ENCODE results near the gene ITGB3. TPM values are rescaled to one million over a fixed set of nuclear protein-coding genes. Genes with fewer than 3 reads are reported as not detected.
"Not testable (repeated sequence)": the region's sequence is repeated elsewhere in the genome, so short reads cannot be mapped to it uniquely, and the experiment has no call there.

Gene ITGB3
- total RNA-seq, 2 experiments from 2014 or later = not detected

DNA sequence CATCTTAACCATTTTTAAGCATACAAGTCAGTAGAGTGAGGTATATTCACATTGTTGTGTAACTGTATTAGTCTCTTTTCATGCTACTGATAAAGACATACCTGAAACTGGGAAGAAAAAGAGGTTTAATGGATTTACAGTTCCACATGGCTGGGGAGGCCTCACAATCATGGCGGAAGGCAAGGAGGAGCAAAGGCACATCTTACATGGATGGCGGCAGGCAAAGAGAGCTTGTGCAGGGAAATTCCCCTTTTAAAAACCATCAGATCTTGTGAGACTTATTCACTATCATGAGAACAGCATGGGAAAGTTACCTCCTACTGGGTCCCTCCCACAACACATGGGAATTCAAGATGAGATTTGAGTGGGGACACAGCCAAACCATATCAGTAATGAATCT is 29.6 kb upstream of the ITGB3 start:
- DNase-seq; H3K27ac Mint-ChIP-seq; H3K4me3 Mint-ChIP-seq; POLR2A ChIA-PET; H3K36me3 Mint-ChIP-seq; CTCF ChIA-PET; H3K9me3 Mint-ChIP-seq; intact Hi-C loops (cut with micrococcal nuclease); H3K27me3 Mint-ChIP-seq: not testable (repeated sequence)
- H3K4me1 Mint-ChIP-seq (ENCODE audit: low read depth) = peaks cover 16% of the 10 kb centered on the region

DNA sequence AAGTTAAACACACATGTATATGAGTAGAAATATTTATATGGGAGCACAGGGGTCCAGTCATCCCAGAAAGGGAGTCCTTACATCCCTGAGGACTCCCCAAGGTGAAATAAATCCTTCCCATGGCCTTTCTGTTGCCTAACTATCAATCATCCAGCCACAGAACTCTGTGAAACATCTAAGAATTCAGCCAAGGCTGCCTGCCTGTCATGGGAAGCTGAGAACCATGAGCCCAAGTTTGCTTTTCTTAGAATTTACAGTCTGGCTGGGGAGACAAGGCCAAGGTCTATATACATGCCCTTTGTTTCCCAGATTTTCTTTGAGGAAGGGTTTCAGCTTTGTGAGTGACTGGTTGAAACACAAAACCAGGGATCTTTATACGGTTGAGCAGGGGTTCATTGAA is 28.7 kb upstream of the ITGB3 start:
- peaks cover 7% of the 10 kb centered on the region for H3K9me3 Mint-ChIP-seq
- H3K27ac Mint-ChIP-seq = no peak overlapping the region
- intact Hi-C loops (cut with micrococcal nuclease) = no loop called here
- CTCF ChIA-PET = interaction anchor here (2.1 kb wide), 1 partner anchor 91 kb away, joined by 9 read pairs; no protein-coding TSS in a partner anchor
- H3K4me1 Mint-ChIP-seq (ENCODE audit: low read depth) = peaks cover 16% of the 10 kb centered on the region
- no peak for DNase-seq
- H3K27me3 Mint-ChIP-seq = no peaks in the 10 kb centered on the region
- no peaks in the 10 kb centered on the region for H3K36me3 Mint-ChIP-seq
- no peak overlapping the region for H3K4me3 Mint-ChIP-seq
- POLR2A ChIA-PET = no interaction called here

DNA sequence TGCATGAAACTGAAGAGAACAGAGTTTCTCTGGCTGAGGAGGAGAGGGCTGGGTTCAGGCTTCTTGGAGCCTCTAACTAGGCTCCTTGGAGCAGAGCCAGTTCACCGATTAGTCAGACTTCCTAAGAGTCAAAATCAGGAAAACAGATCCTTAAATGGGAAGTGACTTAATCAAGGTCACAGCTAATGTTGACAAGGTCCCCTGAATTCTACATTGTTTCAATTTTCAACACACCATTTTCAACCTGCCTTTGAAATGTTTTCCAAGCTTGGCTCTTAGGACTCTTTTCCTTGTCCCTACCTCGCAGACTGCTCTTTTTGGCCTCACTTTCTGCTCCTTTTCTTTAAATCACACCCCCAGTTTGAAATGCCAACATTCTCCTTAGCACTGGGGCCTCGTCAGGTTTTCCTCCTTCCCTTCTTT is 28.2 kb upstream of the ITGB3 start:
- Mint-ChIP-seq H3K36me3 (no peaks in the 10 kb centered on the region), H3K4me3 (no peak overlapping the region), H3K9me3 (peaks cover 7% of the 10 kb centered on the region), H3K27ac (no peak overlapping the region), H3K4me1 (ENCODE audit: low read depth) (peaks cover 15% of the 10 kb centered on the region), H3K27me3 (no peaks in the 10 kb centered on the region)
- ChIA-PET POLR2A (no interaction called here), CTCF (interaction anchor here (2.1 kb wide), 1 partner anchor 90 kb away, joined by 9 read pairs; no protein-coding TSS in a partner anchor)
- DNase-seq = no peak
- intact Hi-C loops (cut with micrococcal nuclease) = no loop called here

DNA sequence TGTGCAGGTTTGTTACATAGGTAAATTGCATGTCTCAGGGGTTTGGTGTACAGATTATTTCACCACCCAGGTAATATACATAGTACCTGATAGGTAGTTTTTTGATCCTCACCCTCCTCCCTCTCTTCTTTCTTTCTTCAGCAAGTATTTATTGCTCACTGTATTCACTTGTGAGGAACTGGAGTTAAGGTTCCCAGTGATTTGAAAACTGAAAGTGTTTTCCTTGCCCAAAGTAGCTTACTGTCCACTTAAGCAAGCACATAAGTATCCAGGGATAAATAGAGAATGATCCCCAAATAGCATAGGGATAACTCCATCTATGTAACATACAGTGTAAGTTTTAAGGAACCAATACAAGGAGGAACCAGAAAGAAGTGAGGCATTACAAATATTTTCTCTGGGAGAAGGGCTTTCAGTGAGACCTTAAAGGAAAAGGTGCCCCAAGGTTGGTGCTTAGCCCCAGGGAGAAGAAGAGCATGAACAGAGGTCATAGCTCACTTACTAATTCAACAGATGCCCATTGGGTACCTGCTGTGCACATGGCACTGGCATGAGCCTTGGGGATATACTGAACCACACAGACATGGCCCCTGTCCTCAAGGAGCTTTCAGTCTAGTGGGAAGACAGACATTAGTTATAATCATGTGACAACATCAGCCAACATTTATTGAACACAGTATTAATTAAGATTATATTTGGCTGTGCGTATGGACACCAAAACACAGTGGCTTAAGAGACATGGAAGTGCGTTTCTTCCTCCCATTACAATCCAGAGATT is 27.5 kb upstream of the ITGB3 start:
- DNase-seq = no peak
- ChIA-PET CTCF (interaction anchor here (2.1 kb wide), 1 partner anchor 90 kb away, joined by 9 read pairs; no protein-coding TSS in a partner anchor), POLR2A (no interaction called here)
- Mint-ChIP-seq H3K27ac (no peak overlapping the region), H3K36me3 (no peaks in the 10 kb centered on the region), H3K4me3 (no peak overlapping the region), H3K9me3 (peaks cover 7% of the 10 kb centered on the region), H3K4me1 (ENCODE audit: low read depth) (peaks cover 11% of the 10 kb centered on the region), H3K27me3 (no peaks in the 10 kb centered on the region)
- intact Hi-C loops (cut with micrococcal nuclease) = no loop called here

DNA sequence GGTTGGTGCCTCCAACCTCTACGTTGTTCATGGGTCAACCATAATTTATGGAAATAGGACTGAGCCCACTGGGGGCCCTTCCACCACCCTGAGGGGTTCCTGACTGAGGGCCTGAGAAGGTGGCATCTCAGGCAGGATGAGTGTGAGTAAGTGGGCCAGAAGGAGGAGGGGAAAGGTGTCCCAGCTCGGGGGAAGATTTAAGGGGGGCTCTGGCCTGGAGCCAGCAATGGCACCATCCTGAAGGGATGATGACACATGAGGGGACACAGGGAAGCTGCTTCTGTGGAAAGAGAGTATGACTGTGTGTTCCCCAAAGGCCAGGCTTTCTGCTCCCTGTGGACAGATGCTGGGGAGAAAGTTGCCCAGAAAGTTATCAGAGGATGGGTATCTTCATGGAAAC is 25.8 kb upstream of the ITGB3 start:
- no peak overlapping the region for H3K4me3 Mint-ChIP-seq
- H3K36me3 Mint-ChIP-seq = no peaks in the 10 kb centered on the region
- H3K27ac Mint-ChIP-seq = no peak overlapping the region
- H3K27me3 Mint-ChIP-seq = no peaks in the 10 kb centered on the region
- CTCF ChIA-PET = interaction anchor here (4.1 kb wide), 1 partner anchor 87 kb away, joined by 74 read pairs; no protein-coding TSS in a partner anchor
- POLR2A ChIA-PET = no interaction called here
- H3K4me1 Mint-ChIP-seq (ENCODE audit: low read depth) = peaks cover 11% of the 10 kb centered on the region
- intact Hi-C loops (cut with micrococcal nuclease) = no loop called here
- H3K9me3 Mint-ChIP-seq = peaks cover 7% of the 10 kb centered on the region
- DNase-seq = no peak

DNA sequence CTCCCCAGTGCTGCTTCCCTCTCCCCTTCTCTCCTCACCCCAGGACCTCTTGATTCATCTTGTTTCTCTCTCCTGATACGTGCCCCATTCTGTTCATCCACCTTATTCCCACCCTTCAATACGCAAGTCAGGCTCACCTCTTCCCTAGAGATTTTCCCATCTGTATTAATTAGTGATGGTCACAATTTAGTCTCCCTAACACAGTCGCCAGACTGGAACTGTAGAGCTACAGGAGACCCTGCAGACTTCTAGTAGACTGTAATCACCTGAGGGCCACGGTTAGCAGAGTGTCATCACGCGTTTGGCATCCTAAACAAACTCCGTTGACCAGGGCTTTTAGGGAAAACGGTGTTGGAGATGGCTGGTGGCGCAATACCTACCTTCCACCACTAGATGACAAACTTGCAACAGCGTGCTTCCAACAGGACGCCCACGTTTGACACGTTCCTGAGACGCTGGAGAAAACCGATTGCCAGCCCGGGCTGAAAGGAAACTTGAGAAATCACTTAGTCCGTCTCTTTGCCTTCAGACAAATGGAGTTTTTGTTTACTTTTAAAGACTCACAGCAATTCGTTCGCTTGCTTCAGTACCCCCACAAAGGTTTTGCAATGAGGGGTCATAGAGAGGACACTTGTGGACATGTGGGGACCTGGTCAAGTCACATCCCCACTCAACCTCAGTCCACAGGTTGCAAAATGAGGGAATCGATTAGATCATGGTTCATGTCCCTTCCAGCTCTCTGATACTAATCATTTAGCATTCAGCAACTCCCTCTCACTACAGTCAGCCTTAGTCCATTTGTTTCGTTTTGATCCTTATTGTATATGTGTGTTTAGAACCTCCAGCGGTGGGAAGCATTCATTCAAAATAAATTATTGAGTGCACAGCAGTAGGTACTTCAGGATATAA is 23.8 kb upstream of the ITGB3 start:
- POLR2A ChIA-PET = no interaction called here
- H3K4me3 Mint-ChIP-seq = peak overlapping the region; percentile 60
- H3K9me3 Mint-ChIP-seq = no peaks in the 10 kb centered on the region
- no peak overlapping the region for H3K27ac Mint-ChIP-seq
- peaks cover 11% of the 10 kb centered on the region for H3K4me1 Mint-ChIP-seq (ENCODE audit: low read depth)
- no peaks in the 10 kb centered on the region for H3K27me3 Mint-ChIP-seq
- intact Hi-C loops (cut with micrococcal nuclease) = loop anchor here (1.0 to 5.0 kb wide), 2 partner anchors 86 to 388 kb away; no protein-coding TSS in a partner anchor
- no peaks in the 10 kb centered on the region for H3K36me3 Mint-ChIP-seq
- peak; percentile 85 for DNase-seq
- CTCF ChIA-PET = interaction anchor here (0.6 to 4.1 kb wide), 19 partner anchors 9 to 389 kb away, joined by 3 to 74 read pairs (median 4); partner anchors contain the start of genes CDC27 and EFCAB13

DNA sequence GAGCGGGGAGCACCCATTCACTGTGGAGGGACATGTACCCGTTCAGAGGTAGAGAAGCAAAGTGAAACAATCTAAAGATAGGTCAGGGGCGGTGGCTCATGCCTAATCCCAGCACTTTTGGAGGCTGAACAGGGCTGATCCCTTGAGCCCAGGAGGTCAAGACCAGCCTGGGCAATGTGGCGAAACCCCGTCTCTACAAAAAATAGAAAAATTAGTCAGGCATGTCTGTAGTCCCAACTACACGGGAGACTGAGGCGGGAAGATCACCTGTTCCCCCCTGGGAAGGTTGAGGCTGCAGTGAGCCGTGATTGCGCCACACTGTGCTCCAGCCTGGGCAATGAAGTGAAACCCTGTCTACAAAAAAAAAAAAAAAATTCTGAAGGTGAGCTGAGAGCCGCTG is 22.8 kb upstream of the ITGB3 start:
- intact Hi-C loops (cut with micrococcal nuclease) = loop anchor here (5.0 kb wide), 1 partner anchor 386 kb away; no protein-coding TSS in a partner anchor
- Mint-ChIP-seq H3K27ac (no peak overlapping the region), H3K4me1 (ENCODE audit: low read depth) (peaks cover 11% of the 10 kb centered on the region), H3K36me3 (no peaks in the 10 kb centered on the region), H3K4me3 (no peak overlapping the region), H3K27me3 (no peaks in the 10 kb centered on the region), H3K9me3 (no peaks in the 10 kb centered on the region)
- ChIA-PET CTCF (interaction anchor here (1.0 to 4.1 kb wide), 8 partner anchors 10 to 385 kb away, joined by 3 to 74 read pairs (median 5); partner anchors contain the start of gene CDC27), POLR2A (interaction anchor here (0.6 kb wide), 1 partner anchor 33 kb away, joined by 3 read pairs; no protein-coding TSS in a partner anchor)
- no peak for DNase-seq

DNA sequence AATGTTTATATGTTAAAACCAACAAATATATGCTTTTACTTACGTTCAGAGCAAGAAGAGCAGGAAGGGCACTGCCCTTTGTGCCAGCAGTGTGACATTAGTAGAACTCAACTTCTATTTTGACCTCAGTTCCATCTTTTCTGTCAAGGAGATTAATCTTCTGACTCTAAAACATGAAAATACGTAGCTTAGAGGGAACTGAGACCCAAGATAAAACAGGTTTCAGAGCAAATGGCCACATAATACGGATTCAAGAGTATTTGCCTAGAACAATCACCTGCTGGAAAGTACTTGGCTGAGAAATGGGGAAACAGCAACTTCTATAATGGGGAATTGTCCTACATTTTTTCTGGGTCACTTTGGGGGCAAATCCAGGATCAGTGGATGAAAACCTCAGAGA is 22.3 kb upstream of the ITGB3 start:
- CTCF ChIA-PET = interaction anchor here (0.7 to 4.1 kb wide), 3 partner anchors 78 to 87 kb away, joined by 3 to 74 read pairs (median 4); no protein-coding TSS in a partner anchor
- no peaks in the 10 kb centered on the region for H3K9me3 Mint-ChIP-seq
- H3K36me3 Mint-ChIP-seq = no peaks in the 10 kb centered on the region
- DNase-seq = no peak
- intact Hi-C loops (cut with micrococcal nuclease) = loop anchor here (5.0 kb wide), 1 partner anchor 386 kb away; no protein-coding TSS in a partner anchor
- no peak overlapping the region for H3K4me3 Mint-ChIP-seq
- no peaks in the 10 kb centered on the region for H3K27me3 Mint-ChIP-seq
- H3K27ac Mint-ChIP-seq = no peak overlapping the region
- POLR2A ChIA-PET = interaction anchor here (0.6 kb wide), 1 partner anchor 34 kb away, joined by 3 read pairs; no protein-coding TSS in a partner anchor
- peaks cover 11% of the 10 kb centered on the region for H3K4me1 Mint-ChIP-seq (ENCODE audit: low read depth)

DNA sequence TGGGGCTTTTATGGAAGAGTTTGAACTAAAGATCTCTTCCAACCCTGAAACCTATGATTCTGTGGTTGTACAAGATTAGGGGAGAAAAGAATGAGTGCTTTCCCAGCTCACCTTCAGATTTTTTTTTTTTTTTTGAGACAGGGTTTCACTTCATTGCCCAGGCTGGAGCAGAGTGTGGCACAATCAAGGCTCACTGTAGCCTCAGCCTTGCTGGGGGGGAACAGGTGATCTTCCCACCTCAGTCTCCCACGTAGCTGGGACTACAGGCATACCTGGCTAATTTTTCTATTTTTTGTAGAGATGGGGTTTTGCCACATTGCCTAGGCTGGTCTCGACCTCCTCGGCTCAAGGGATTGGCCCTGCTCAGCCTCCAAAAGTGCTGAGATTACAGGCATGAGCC is 21.8 kb upstream of the ITGB3 start:
- Mint-ChIP-seq H3K27ac (no peak overlapping the region), H3K4me1 (ENCODE audit: low read depth) (peaks cover 11% of the 10 kb centered on the region), H3K27me3 (no peaks in the 10 kb centered on the region), H3K36me3 (no peaks in the 10 kb centered on the region), H3K9me3 (no peaks in the 10 kb centered on the region), H3K4me3 (no peak overlapping the region)
- POLR2A ChIA-PET = no interaction called here
- CTCF ChIA-PET = interaction anchor here (0.7 to 1.9 kb wide), 2 partner anchors 77 to 87 kb away, joined by 3 to 4 read pairs; no protein-coding TSS in a partner anchor
- intact Hi-C loops (cut with micrococcal nuclease) = loop anchor here (5.0 kb wide), 1 partner anchor 385 kb away; no protein-coding TSS in a partner anchor
- DNase-seq = no peak

DNA sequence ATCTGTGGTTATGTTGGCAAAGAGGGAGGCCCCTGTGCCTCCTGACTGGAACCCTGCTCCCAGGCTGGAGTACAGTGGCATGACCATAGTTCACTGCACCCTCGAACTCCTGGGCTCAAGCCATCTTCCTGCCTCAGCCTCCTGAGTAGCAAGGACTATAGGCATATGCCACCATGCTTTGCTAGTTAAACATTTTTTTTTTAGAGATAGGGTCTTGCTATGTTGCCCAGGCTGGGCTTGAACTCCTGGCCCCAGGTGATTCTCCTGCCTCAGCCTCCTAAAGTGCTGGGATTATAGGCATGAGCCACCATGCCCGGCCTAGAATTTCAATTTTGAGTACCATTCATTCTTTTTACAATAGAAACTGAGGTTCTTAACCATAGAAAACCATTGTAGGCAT is 21.2 kb upstream of the ITGB3 start:
- no peaks in the 10 kb centered on the region for H3K36me3 Mint-ChIP-seq
- no peak overlapping the region for H3K27ac Mint-ChIP-seq
- intact Hi-C loops (cut with micrococcal nuclease) = loop anchor here (5.0 kb wide), 1 partner anchor 385 kb away; no protein-coding TSS in a partner anchor
- POLR2A ChIA-PET = no interaction called here
- peaks cover 11% of the 10 kb centered on the region for H3K4me1 Mint-ChIP-seq (ENCODE audit: low read depth)
- CTCF ChIA-PET = interaction anchor here (1.0 kb wide), 1 partner anchor 83 kb away, joined by 4 read pairs; no protein-coding TSS in a partner anchor
- no peaks in the 10 kb centered on the region for H3K9me3 Mint-ChIP-seq
- no peaks in the 10 kb centered on the region for H3K27me3 Mint-ChIP-seq
- H3K4me3 Mint-ChIP-seq = no peak overlapping the region
- no peak for DNase-seq

DNA sequence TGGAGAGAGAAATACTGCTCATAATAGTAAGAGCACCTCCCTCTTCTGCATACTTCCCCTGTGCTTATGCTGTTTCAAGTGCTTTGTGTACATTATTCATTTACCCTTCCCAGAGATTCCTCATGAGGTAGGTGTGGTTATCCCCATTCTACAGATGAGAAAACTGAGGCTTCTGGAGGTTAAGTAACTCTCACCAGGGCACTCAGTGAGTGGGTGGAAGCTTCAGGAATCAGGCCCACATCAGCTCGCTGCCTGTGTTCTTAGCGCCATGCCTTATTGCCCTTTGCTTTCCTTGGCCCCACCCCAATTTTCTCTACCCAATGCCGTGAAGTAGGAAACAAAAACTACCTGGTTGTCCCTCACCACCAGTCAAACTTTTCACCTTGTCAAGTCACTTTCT is 18.1 kb upstream of the ITGB3 start:
- no peaks in the 10 kb centered on the region for H3K36me3 Mint-ChIP-seq
- no peaks in the 10 kb centered on the region for H3K9me3 Mint-ChIP-seq
- intact Hi-C loops (cut with micrococcal nuclease) = no loop called here
- peaks cover 5% of the 10 kb centered on the region for H3K4me1 Mint-ChIP-seq (ENCODE audit: low read depth)
- no peak overlapping the region for H3K27ac Mint-ChIP-seq
- H3K27me3 Mint-ChIP-seq = no peaks in the 10 kb centered on the region
- ChIA-PET POLR2A (no interaction called here), CTCF (no interaction called here)
- no peak for DNase-seq
- no peak overlapping the region for H3K4me3 Mint-ChIP-seq

DNA sequence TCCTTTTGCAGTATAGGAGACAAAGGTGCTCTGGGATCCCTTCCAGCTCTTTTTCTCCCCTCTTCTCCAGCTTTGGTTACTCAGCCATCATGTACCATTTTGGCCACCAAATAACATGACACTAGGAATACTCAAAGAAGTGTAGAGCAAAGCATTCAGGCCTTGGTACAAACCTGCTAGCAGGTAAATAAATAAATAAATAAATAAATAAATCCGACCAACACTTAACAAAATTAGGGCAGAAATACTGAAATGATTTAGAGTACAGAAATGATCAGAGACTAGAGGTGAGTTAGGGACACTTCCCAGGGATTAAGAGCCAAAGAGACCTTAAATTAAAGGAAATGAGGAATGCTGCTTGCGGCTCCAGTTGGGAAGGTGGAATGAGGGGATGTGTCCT is 17.7 kb upstream of the ITGB3 start:
- DNase-seq = no peak
- ChIA-PET CTCF (no interaction called here), POLR2A (no interaction called here)
- H3K4me3 Mint-ChIP-seq = no peak overlapping the region
- H3K4me1 Mint-ChIP-seq (ENCODE audit: low read depth) = peaks cover 6% of the 10 kb centered on the region
- no peaks in the 10 kb centered on the region for H3K9me3 Mint-ChIP-seq
- no peaks in the 10 kb centered on the region for H3K27me3 Mint-ChIP-seq
- H3K27ac Mint-ChIP-seq = no peak overlapping the region
- no peaks in the 10 kb centered on the region for H3K36me3 Mint-ChIP-seq
- intact Hi-C loops (cut with micrococcal nuclease) = no loop called here
